HG02763 (cell line): Measurements from ENCODE around the gene PPP1R9A.

Experiments used
- ATAC-seq: cut with Tn5 transposase; IDR thresholded peaks from one replicate; pipeline ENCODE4 v1.9.1; 2021; ENCODE audit warnings: mild to moderate bottlenecking, moderate library complexity; ENCODE audit not compliant: unreplicated experiment

Gene PPP1R9A

DNA sequence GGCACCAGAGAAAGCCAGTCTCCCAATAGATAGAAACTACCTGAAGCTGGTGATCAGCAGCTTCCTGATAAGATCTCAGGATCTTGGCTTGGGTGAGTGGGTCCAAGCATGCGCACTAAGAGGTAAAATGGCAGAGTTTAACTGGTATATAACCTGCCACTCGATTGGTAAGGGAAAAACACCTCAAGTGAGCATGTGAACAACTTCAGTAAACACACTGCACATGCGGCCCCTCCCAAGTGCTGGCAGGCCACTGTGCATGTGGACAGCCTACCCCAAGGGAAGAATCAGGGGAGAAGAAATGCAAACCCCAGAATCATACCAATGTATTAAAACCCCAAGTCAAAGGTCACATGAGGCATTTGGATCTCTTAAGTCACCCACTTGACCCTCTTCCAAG, 434.6 kb downstream of the PPP1R9A start:
- no peak for ATAC-seq

DNA sequence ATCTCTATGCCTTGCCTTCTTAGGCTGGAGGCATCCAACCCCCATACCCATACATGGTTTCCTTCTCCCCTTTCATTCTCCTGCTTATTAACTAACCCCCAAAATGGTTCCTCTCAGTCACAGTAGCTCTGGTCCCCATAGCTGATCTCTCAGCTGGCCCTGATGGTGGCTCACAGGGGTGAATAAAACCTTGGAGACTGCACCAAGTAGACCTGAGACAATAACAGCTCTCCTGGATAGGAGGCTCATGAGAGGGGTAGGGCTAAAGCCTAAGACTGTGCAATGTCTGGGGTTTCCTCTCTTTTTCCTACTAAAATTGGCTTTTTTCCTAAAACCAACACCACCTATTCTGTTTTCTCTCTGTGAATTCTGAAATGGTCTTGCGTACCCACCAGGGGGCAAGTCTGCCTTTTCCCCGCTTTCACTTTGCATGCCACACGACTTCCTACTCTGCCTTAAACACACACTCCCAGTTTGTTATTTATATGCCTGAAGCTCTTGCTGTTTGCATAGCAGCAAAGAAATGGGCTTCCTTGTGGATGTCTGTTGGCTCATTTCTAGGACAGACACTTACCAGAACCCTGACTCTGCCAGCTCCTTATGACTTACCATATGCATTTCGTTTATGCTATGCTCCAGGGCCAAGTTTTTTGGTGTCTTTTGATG, 435.4 kb downstream of the PPP1R9A start:
- no peak for ATAC-seq
